Heart left ventricle (tissue), 16 donors: ENCODE measurements around the gene SIMC1. TPM values are rescaled to one million over a fixed set of nuclear protein-coding genes. Genes with fewer than 3 reads are reported as not detected.

ENCODE experiments used
- ATAC-seq, 4 donors: fragments of 200-7000 bp; cut with Tn5 transposase; one replicate each; pipeline ENCODE4 v1.9.1; 2020 to 2022; ENCODE audit warnings: moderate library complexity in 4 of 4, mild to moderate bottlenecking in 3 of 4, moderate number of reproducible peaks in 1 of 4
- DNase-seq, 5 donors: peaks; one replicate each; pipeline ENCODE4 v3.0.0-alpha.2; 2020
- H3K27ac ChIP-seq, 12 donors: fragments of 200-600 bp; sonication (generic) in 4 of 12; one replicate each; pipeline versions ENCODE4 v1.5.0 to v1.8.0; 2016 to 2022; ENCODE audit warnings: mild to moderate bottlenecking in 2 of 12
- H3K27me3 ChIP-seq, 9 donors: fragments of 200-600 bp; sonication (generic) in 2 of 9; one replicate each; pipeline versions ENCODE4 v1.5.1 to v1.8.0; 2016 to 2022; ENCODE audit warnings: mild to moderate bottlenecking in 3 of 9
- H3K36me3 ChIP-seq, 9 donors: fragments of 200-600 bp; sonication (generic) in 2 of 9; one replicate each; pipeline versions ENCODE4 v1.5.0 to v1.8.0; 2018 to 2022; ENCODE audit warnings: mild to moderate bottlenecking in 2 of 9
- H3K4me1 ChIP-seq, 12 donors: fragments of 200-600 bp; sonication (generic) in 4 of 12; one replicate each; pipeline versions ENCODE4 v1.5.0 to v1.8.0; 2016 to 2022; ENCODE audit warnings: mild to moderate bottlenecking in 3 of 12
- H3K4me3 ChIP-seq, 12 donors: fragments of 200-600 bp; sonication (generic) in 4 of 12; one replicate each; pipeline versions ENCODE4 v1.5.0 to v1.8.0; 2017 to 2022; ENCODE audit warnings: mild to moderate bottlenecking in 9 of 12, moderate library complexity in 4 of 12
- H3K9me3 ChIP-seq, 12 donors: fragments of 200-600 bp; sonication (generic) in 4 of 12; one replicate each; pipeline versions ENCODE4 v1.5.0 to v1.8.0; 2016 to 2022; ENCODE audit warnings: mild to moderate bottlenecking in 1 of 12
- POLR2A ChIP-seq, 2 donors: fragments of 450-650 bp; IDR thresholded peaks; one replicate each; pipeline ENCODE4 v1.6.1; 2017; ENCODE audit warnings: antibody characterized with exemption in 2 of 2, mild to moderate bottlenecking in 2 of 2, moderate library complexity in 2 of 2
- WGBS, 4 donors: extraction: QIAGEN DNeasy Blood & Tissue Kit in 2 of 4; methylation state at CpG; one replicate each; pipeline versions ENCODE4 v1.1.5 to v1.1.7; 2013 to 2018; 5-methylcytosine and 5-hydroxymethylcytosine counted together
- intact Hi-C, 10 donors: fragments of 100-400 bp; cut with DNase I; formaldehyde crosslinking; loops; one replicate each; pipeline versions ENCODE4 v1.11.1 to v1.14.2; 2022
- polyA plus RNA-seq, 2 donors: library from polyadenylated mRNA; stranded (reverse); fragments of 200-250 nt; gene quantifications; one replicate each; pipeline ENCODE4 v1.2.3, GENCODE V29; 2013
- total RNA-seq, 9 donors: library from RNA; depleted of rRNA in 2 of 9; stranded (reverse); fragments of >200 nt in 2 of 9; fragmentation: NEBNext Ultra II Directional in 3 of 9; extraction: Animal tissue kit (Norgen Biotek cat#: 25700) in 3 of 9; gene quantifications; one replicate each; pipeline versions ENCODE4 v1.1.0 to v1.2.4, GENCODE V29; 2016 to 2023
- TF ChIP-seq, protein P1 (sequence below), 12 donors: fragments of 200-600 bp; sonication (generic) in 4 of 12; IDR thresholded peaks; one replicate each; pipeline versions ENCODE4 v1.5.0 to v1.8.0; 2018 to 2022; ENCODE audit warnings: antibody characterized with exemption in 12 of 12, mild to moderate bottlenecking in 5 of 12
- donor health status: ischemic (EF 13 %, LVEDD 7.1; RV severe dilation, severe dysfunction).
- donor health status: healthy with polysubstance abuse.
- donor health status: DM: no; HTN: yes; CAD: no.
- donor health status: DM: no; HTN: no; CAD: no.
- donor health status: ischemic (EF 25% LVEDD 6.9; RV normal size, moderate dysfunction).
- donor health status: ischemic (EF 25% LVEDD 5.7; RV mildly dilated, moderate dysfunction).
- donor health status: healthy.
- donor health status: DM: yes; HTN: yes; CAD: no.
- donor health status: ischemic (EF 35%, LVEDD 5.7; RV mildly dilated, moderate dysfunction).
- donor health status: nonischemic (EF 11% LVEDD 7.7; RV severe dilation, severe dysfunction).
- donor health status: DM: yes; HTN: yes; CAD: no.
- donor health status: PGD.
- donor health status: ischemic (EF 29% LVEDD 5.4; RV normal size, mild dysfunction).
- donor health status: nonischemic (EF 23%, LVEDD 6.1; RV moderate dilation, normal function).

The SIMC1 gene
- total and polyA plus RNA-seq, 11 donors = 2.2 to 9.0 (median 4.6) TPM

DNA sequence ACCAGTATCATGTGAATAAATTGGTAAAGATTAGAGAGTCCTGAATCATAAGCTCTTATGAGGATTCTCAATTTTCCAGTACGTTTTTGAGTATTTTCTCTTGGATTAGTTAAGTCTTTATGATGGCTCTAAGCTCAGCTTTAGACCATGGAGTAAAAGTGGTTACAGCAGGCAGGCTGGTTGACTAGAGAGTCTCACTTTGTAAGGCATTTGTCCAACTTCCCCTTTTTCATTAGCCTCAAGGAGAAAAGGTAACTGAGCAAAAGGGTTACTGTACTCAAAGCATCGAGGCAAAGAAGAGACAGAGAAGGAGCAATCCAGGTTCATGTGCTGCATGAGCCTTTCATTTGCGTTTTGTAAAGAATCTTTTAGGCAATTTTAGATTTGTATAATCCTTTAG lies 141.7 kb downstream of the SIMC1 start:
- Histone ChIP-seq H3K27ac (peak overlapping the region in 1 of 12 donors; percentile 3), H3K36me3 (peaks cover 0 to 42% (median 22%) of the 10 kb centered on the region in 9 donors), H3K27me3 (no peaks in the 10 kb centered on the region), H3K4me3 (no peak overlapping the region), H3K4me1 (peaks cover 0 to 20% (median 6%) of the 10 kb centered on the region in 12 donors), H3K9me3 (no peaks in the 10 kb centered on the region)
- no peak for TF ChIP-seq POLR2A (IDR thresholded peaks at IDR 0.05)
- TF ChIP-seq, protein P1, sequence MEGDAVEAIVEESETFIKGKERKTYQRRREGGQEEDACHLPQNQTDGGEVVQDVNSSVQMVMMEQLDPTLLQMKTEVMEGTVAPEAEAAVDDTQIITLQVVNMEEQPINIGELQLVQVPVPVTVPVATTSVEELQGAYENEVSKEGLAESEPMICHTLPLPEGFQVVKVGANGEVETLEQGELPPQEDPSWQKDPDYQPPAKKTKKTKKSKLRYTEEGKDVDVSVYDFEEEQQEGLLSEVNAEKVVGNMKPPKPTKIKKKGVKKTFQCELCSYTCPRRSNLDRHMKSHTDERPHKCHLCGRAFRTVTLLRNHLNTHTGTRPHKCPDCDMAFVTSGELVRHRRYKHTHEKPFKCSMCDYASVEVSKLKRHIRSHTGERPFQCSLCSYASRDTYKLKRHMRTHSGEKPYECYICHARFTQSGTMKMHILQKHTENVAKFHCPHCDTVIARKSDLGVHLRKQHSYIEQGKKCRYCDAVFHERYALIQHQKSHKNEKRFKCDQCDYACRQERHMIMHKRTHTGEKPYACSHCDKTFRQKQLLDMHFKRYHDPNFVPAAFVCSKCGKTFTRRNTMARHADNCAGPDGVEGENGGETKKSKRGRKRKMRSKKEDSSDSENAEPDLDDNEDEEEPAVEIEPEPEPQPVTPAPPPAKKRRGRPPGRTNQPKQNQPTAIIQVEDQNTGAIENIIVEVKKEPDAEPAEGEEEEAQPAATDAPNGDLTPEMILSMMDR (IDR thresholded peaks at IDR 0.05) = no peak
- 86 to 93% (median 87%) methylated on average over 3 of the region's 3 CpGs for WGBS, 4 donors
- intact Hi-C loops = loop anchor here in 1 of 10 donors (10.0 kb wide), 1 partner anchor 155 kb away; the partner anchor contains the start of gene RNF44
- DNase-seq = no peak
- ATAC-seq = no peak

DNA sequence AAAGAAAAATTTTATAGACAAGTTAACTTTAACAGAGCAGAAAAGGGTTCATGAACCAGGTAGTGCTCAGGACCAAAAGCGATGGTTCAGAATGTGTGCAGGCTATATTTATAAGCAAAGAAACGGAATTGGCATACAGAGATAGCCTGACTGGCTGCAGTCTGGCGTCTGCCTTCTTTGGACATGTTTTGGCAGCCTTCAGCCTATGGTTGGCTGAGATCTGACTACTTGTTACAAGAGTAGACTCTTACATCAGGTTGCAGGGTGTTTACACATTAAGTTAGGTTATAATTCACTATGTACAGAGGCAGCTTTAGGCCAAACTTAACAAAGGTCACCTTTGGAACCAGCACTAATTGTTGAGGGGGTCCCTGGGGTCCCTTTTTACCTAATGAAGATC lies 143.2 kb downstream of the SIMC1 start:
- Histone ChIP-seq H3K27me3 (no peaks in the 10 kb centered on the region), H3K27ac (peak overlapping the region; percentile 77 to 94 (median 86)), H3K4me3 (no peak overlapping the region), H3K4me1 (peaks cover 0 to 20% (median 7%) of the 10 kb centered on the region in 12 donors), H3K36me3 (peaks cover 0 to 50% (median 35%) of the 10 kb centered on the region in 9 donors), H3K9me3 (no peaks in the 10 kb centered on the region)
- TF ChIP-seq, protein P1 (IDR thresholded peaks at IDR 0.05) = no peak
- TF ChIP-seq POLR2A (IDR thresholded peaks at IDR 0.05) = no peak
- intact Hi-C loops = loop anchor here in 1 of 10 donors (10.0 kb wide), 1 partner anchor 153 kb away; the partner anchor contains the start of gene RNF44
- 48 to 60% (median 52%) methylated on average over 3 of the region's 3 CpGs for WGBS, 4 donors
- DNase-seq (peak in 4 of 5 donors; percentile 48 to 78 (median 63)), ATAC-seq (peak; percentile 86 to 96 (median 94))

DNA sequence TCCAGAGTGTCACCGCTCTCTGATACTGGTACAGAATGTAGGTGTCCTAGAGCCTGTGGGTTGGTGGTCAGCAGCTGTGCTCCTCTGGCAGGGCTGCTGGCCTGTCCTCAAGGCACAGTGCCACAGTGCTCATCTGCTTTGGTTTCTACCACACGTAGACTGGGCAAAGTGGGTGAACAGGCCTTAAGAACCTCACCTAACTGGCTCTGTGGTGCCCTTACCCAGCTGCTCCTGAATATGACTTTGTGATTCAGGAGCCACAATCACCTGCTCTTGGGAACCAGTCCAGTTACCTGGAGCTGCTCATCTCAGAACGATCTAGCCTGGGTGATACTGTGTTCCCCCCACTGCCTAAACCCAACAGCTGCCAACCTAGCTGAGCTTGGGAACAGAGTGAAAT lies 143.8 kb downstream of the SIMC1 start:
- Histone ChIP-seq H3K36me3 (peaks cover 0 to 53% (median 39%) of the 10 kb centered on the region in 9 donors), H3K4me3 (no peak overlapping the region), H3K9me3 (no peaks in the 10 kb centered on the region), H3K4me1 (peaks cover 0 to 25% (median 10%) of the 10 kb centered on the region in 12 donors), H3K27me3 (no peaks in the 10 kb centered on the region), H3K27ac (peak overlapping the region; percentile 77 to 94 (median 86))
- 73 to 100% (median 78%) methylated on average over 1 to 3 of the region's 3 CpGs for WGBS, 4 donors
- TF ChIP-seq POLR2A (IDR thresholded peaks at IDR 0.05) = no peak
- TF ChIP-seq, protein P1 (IDR thresholded peaks at IDR 0.05) = no peak
- ATAC-seq = peak in 3 of 4 donors; percentile 10 to 16 (median 15)
- intact Hi-C loops = loop anchor here in 1 of 10 donors (10.0 kb wide), 1 partner anchor 153 kb away; the partner anchor contains the start of gene RNF44
- DNase-seq = peak in 1 of 5 donors; percentile 21

DNA sequence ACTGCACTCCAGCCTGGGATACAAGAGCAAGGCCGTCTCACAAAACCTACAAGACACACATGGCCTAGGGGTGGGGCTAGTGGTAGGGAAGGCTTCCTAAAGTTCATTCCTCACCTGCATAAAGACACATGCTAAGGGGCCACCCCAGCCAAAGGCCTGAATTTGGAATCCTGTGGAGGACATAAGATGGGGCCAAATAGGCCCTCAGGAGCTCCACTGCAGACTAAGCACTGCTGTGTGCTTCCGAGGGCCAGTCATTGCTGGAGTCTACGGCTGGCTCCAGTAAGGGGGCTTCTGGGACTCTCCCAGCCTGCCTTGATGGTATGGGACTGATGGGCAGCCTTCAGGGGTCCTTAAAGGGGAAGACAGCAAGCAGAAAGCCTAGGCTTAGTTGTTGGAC lies 144.5 kb downstream of the SIMC1 start:
- peaks cover 0 to 53% (median 39%) of the 10 kb centered on the region in 9 donors for H3K36me3 ChIP-seq
- no peaks in the 10 kb centered on the region for H3K27me3 ChIP-seq
- ATAC-seq (no peak), DNase-seq (no peak)
- no peaks in the 10 kb centered on the region for H3K9me3 ChIP-seq
- no peak overlapping the region for H3K4me3 ChIP-seq
- TF ChIP-seq POLR2A (IDR thresholded peaks at IDR 0.05) = no peak
- TF ChIP-seq, protein P1 (IDR thresholded peaks at IDR 0.05) = no peak
- peaks cover 3 to 32% (median 17%) of the 10 kb centered on the region in 12 donors for H3K4me1 ChIP-seq
- intact Hi-C loops = loop anchor here in 1 of 10 donors (10.0 kb wide), 1 partner anchor 152 kb away; the partner anchor contains the start of gene RNF44
- WGBS, 4 donors = 80 to 93% (median 85%) methylated on average over 3 of the region's 3 CpGs
- peak overlapping the region in 8 of 12 donors; percentile 83 to 94 (median 86) for H3K27ac ChIP-seq
